Activated T-helper 2 cell treated with anti-CD3 and anti-CD28 coated beads, Interferon-gamma antibody, Interleukin-2, Interleukin-4, amounts not matched to agents 10 μg/mL and 5 μg/mL and 100 μg/mL, durations not matched to agents 14 hours and 24 hours and 36 hours (primary cell): Measurements from ENCODE around the gene LLGL2. TPM values are rescaled to one million over a fixed set of nuclear protein-coding genes. Genes with fewer than 3 reads are reported as not detected.

Source experiments
- DNase-seq: peaks from one replicate; pipeline ENCODE4 v3.0.0; 2021; ENCODE audit warnings: low spot score
- H3K27ac Mint-ChIP-seq: one replicate; pipeline ENCODE4 v1.8.0; 2021; ENCODE audit warnings: mixed read lengths
- H3K27me3 Mint-ChIP-seq: one replicate; pipeline ENCODE4 v1.8.0; 2021; ENCODE audit warnings: low read depth, mixed read lengths
- H3K36me3 Mint-ChIP-seq: one replicate; pipeline ENCODE4 v1.8.0; 2021; ENCODE audit warnings: low read depth, mixed read lengths
- H3K4me1 Mint-ChIP-seq: one replicate; pipeline ENCODE4 v1.8.0; 2021; ENCODE audit warnings: low read depth, mixed read lengths
- H3K4me3 Mint-ChIP-seq: one replicate; pipeline ENCODE4 v1.8.0; 2021; ENCODE audit warnings: low read depth, mild to moderate bottlenecking, moderate library complexity, mixed read lengths
- H3K9me3 Mint-ChIP-seq: one replicate; pipeline ENCODE4 v1.8.0; 2021; ENCODE audit warnings: mixed read lengths
- intact Hi-C: fragments of 100-400 bp; cut with micrococcal nuclease; formaldehyde crosslinking; loops from one replicate; pipeline ENCODE4 v1.15.1; 2023
- total RNA-seq: library from RNA; stranded (reverse); gene quantifications from 2 replicates; pipeline ENCODE4 v1.2.3, GENCODE V29; 2022

Gene LLGL2
- total RNA-seq, 1 donor from 2014 or later: 13.5 TPM

- H3K27me3 Mint-ChIP-seq: peaks cover 11% of the 10 kb centered on the region
- H3K27ac Mint-ChIP-seq: no peak overlapping the region
- DNase-seq: no peak
- H3K4me1 Mint-ChIP-seq: peaks cover 12% of the 10 kb centered on the region
- H3K9me3 Mint-ChIP-seq: no peaks in the 10 kb centered on the region
- peaks cover 31% of the 10 kb centered on the region for H3K36me3 Mint-ChIP-seq
- intact Hi-C loops: loop anchor here (1.0 to 2.0 kb wide), 2 partner anchors 10 to 63 kb away; partner anchors contain the start of gene TSEN54
- H3K4me3 Mint-ChIP-seq: peak overlapping the region; percentile 54
These were observed 483 bp downstream of the LLGL2 start for GRCh38 chr17:75525806-75526554.

GRCh38 chr17:75526555-75527270 lies 1.2 kb downstream of the LLGL2 start:
- Mint-ChIP-seq H3K9me3 (no peaks in the 10 kb centered on the region), H3K27ac (no peak overlapping the region), H3K27me3 (peaks cover 11% of the 10 kb centered on the region), H3K4me3 (peak overlapping the region; percentile 54), H3K36me3 (peaks cover 25% of the 10 kb centered on the region), H3K4me1 (peaks cover 12% of the 10 kb centered on the region)
- intact Hi-C loops: no loop called here
- no peak for DNase-seq

- Mint-ChIP-seq H3K27me3 (peaks cover 11% of the 10 kb centered on the region), H3K4me3 (no peak overlapping the region), H3K27ac (no peak overlapping the region), H3K9me3 (no peaks in the 10 kb centered on the region), H3K4me1 (peaks cover 28% of the 10 kb centered on the region), H3K36me3 (peaks cover 4% of the 10 kb centered on the region)
- no peak for DNase-seq
- intact Hi-C loops: no loop called here
These were observed 5.6 kb downstream of the LLGL2 start for GRCh38 chr17:75530837-75531720.

- Mint-ChIP-seq H3K4me3 (no peak overlapping the region), H3K27me3 (peaks cover 5% of the 10 kb centered on the region), H3K27ac (no peak overlapping the region), H3K36me3 (peaks cover 4% of the 10 kb centered on the region), H3K4me1 (peaks cover 23% of the 10 kb centered on the region), H3K9me3 (no peaks in the 10 kb centered on the region)
- intact Hi-C loops: no loop called here
- DNase-seq: no peak
These were observed 6.2 kb downstream of the LLGL2 start for GRCh38 chr17:75531721-75532072.

GRCh38 chr17:75535119-75535537 lies 9.6 kb downstream of the LLGL2 start:
- peaks cover 4% of the 10 kb centered on the region for H3K36me3 Mint-ChIP-seq
- peak overlapping the region; percentile 17 for H3K4me3 Mint-ChIP-seq
- intact Hi-C loops: no loop called here
- peaks cover 20% of the 10 kb centered on the region for H3K4me1 Mint-ChIP-seq
- H3K9me3 Mint-ChIP-seq: no peaks in the 10 kb centered on the region
- H3K27me3 Mint-ChIP-seq: no peaks in the 10 kb centered on the region
- DNase-seq: peak; percentile 62
- peak overlapping the region; percentile 88 for H3K27ac Mint-ChIP-seq

- H3K4me1 Mint-ChIP-seq: peaks cover 20% of the 10 kb centered on the region
- peak overlapping the region; percentile 51 for H3K27ac Mint-ChIP-seq
- peaks cover 4% of the 10 kb centered on the region for H3K36me3 Mint-ChIP-seq
- intact Hi-C loops: no loop called here
- H3K9me3 Mint-ChIP-seq: no peaks in the 10 kb centered on the region
- H3K27me3 Mint-ChIP-seq: no peaks in the 10 kb centered on the region
- H3K4me3 Mint-ChIP-seq: no peak overlapping the region
- DNase-seq: no peak
These were observed 10.4 kb downstream of the LLGL2 start for GRCh38 chr17:75535871-75536270.

GRCh38 chr17:75536366-75536765 lies 10.9 kb downstream of the LLGL2 start:
- DNase-seq: no peak
- H3K9me3 Mint-ChIP-seq: no peaks in the 10 kb centered on the region
- H3K4me1 Mint-ChIP-seq: peaks cover 20% of the 10 kb centered on the region
- no peaks in the 10 kb centered on the region for H3K27me3 Mint-ChIP-seq
- H3K4me3 Mint-ChIP-seq: no peak overlapping the region
- H3K36me3 Mint-ChIP-seq: peaks cover 4% of the 10 kb centered on the region
- intact Hi-C loops: no loop called here
- H3K27ac Mint-ChIP-seq: no peak overlapping the region

- H3K9me3 Mint-ChIP-seq: no peaks in the 10 kb centered on the region
- intact Hi-C loops: no loop called here
- H3K27me3 Mint-ChIP-seq: no peaks in the 10 kb centered on the region
- H3K4me3 Mint-ChIP-seq: no peak overlapping the region
- no peaks in the 10 kb centered on the region for H3K36me3 Mint-ChIP-seq
- peaks cover 6% of the 10 kb centered on the region for H3K4me1 Mint-ChIP-seq
- no peak for DNase-seq
- no peak overlapping the region for H3K27ac Mint-ChIP-seq
These were observed 14.7 kb downstream of the LLGL2 start for GRCh38 chr17:75539967-75540729.

GRCh38 chr17:75540923-75541503 lies 15.5 kb downstream of the LLGL2 start:
- no peak for DNase-seq
- H3K9me3 Mint-ChIP-seq: no peaks in the 10 kb centered on the region
- H3K27ac Mint-ChIP-seq: no peak overlapping the region
- H3K4me3 Mint-ChIP-seq: no peak overlapping the region
- no peaks in the 10 kb centered on the region for H3K27me3 Mint-ChIP-seq
- intact Hi-C loops: no loop called here
- H3K4me1 Mint-ChIP-seq: no peaks in the 10 kb centered on the region
- H3K36me3 Mint-ChIP-seq: no peaks in the 10 kb centered on the region

GRCh38 chr17:75542229-75542628 lies 16.7 kb downstream of the LLGL2 start:
- intact Hi-C loops: no loop called here
- DNase-seq: no peak
- Mint-ChIP-seq H3K27ac (no peak overlapping the region), H3K36me3 (no peaks in the 10 kb centered on the region), H3K4me3 (no peak overlapping the region), H3K4me1 (no peaks in the 10 kb centered on the region), H3K27me3 (no peaks in the 10 kb centered on the region), H3K9me3 (no peaks in the 10 kb centered on the region)

- no peak overlapping the region for H3K4me3 Mint-ChIP-seq
- intact Hi-C loops: no loop called here
- no peak for DNase-seq
- no peaks in the 10 kb centered on the region for H3K36me3 Mint-ChIP-seq
- H3K27me3 Mint-ChIP-seq: no peaks in the 10 kb centered on the region
- H3K4me1 Mint-ChIP-seq: no peaks in the 10 kb centered on the region
- H3K27ac Mint-ChIP-seq: no peak overlapping the region
- no peaks in the 10 kb centered on the region for H3K9me3 Mint-ChIP-seq
These were observed 17.3 kb downstream of the LLGL2 start for GRCh38 chr17:75542728-75543336.
